Measurements from ENCODE around the gene TTYH3.

DNA sequence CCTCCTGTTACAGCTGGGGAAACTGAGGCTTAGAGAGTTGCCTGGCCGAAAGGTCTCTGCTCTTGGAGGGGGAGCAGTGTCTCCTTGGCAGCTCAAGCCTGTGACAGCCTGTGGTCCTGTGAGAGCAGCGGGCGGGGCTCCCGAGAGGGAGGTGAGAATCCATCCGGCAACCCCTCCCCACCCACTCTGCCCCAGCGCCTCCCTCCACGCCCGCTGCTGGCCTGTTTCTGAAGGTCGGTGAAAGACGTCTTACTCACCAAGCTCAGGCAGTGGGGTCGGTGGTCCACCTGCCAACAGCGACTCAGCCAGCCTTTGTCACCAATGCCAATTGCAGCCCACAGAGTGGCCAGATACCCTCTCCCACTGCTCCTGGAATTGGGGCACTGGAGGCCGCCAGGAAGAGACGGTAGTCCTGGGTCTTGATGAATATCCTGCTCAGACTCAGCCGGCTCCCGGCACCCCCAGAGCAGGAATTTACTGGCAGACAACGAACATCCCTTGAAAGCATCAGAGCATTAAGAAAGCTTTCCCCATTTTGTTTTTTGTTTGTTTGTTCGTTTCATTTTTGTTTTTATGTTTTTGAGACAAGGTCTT lies 7.4 kb upstream of the TTYH3 start:
- TF ChIP-seq, protein P1, sequence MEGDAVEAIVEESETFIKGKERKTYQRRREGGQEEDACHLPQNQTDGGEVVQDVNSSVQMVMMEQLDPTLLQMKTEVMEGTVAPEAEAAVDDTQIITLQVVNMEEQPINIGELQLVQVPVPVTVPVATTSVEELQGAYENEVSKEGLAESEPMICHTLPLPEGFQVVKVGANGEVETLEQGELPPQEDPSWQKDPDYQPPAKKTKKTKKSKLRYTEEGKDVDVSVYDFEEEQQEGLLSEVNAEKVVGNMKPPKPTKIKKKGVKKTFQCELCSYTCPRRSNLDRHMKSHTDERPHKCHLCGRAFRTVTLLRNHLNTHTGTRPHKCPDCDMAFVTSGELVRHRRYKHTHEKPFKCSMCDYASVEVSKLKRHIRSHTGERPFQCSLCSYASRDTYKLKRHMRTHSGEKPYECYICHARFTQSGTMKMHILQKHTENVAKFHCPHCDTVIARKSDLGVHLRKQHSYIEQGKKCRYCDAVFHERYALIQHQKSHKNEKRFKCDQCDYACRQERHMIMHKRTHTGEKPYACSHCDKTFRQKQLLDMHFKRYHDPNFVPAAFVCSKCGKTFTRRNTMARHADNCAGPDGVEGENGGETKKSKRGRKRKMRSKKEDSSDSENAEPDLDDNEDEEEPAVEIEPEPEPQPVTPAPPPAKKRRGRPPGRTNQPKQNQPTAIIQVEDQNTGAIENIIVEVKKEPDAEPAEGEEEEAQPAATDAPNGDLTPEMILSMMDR (IDR thresholded peaks at IDR 0.05) = no peak
- TF ChIP-seq POLR2A (IDR thresholded peaks at IDR 0.05) = no peak

All from uterus (tissue), 2 donors.